COLO829 (cell line): Measurements from ENCODE around the gene STXBP5.

Source experiments
- DNase-seq: peaks from one replicate; pipeline ENCODE4 v3.0.0; 2012; ENCODE audit warnings: low spot score

STXBP5 gene

DNA sequence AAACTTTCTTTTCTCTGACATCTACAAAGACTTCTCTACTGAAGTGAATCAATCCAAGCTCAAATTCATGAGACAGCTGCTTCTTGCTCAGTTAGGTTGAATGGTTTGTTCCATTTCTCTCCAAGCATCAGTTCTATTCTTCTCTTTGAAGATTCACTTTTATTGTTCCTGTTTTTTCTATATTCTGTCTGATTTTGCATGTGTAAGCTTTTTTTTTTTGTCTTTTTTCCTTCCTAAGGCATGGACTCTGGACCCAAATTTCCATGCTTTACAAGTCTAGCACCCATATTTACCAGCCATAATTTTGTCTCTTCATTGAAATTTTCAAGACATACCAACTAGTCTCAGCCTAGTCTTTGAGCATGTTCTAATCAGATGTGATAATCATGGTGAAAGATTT is 25.9 kb upstream of the STXBP5 start:
- no peak for DNase-seq

DNA sequence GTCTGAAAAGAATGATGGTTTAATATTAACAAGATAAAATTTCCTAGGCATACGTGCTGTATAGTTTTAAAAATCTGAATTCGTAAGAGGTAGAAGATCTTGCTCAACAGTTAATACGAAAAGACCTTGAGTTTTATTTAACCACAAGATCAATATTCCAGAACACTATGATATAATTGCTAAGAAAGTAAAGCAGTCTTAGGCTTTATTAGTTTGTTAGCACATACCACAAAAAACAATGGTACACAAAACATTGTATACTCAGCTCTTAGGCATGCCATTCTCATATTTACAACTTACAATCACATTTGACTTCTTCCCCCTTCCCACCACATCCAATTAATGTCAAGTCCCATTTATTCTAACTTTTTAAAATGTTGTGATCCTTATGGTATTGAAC is 24.4 kb upstream of the STXBP5 start:
- no peak for DNase-seq

GRCh38 chr6:147180926-147181325 is 23.3 kb upstream of the STXBP5 start:
- no peak for DNase-seq

DNA sequence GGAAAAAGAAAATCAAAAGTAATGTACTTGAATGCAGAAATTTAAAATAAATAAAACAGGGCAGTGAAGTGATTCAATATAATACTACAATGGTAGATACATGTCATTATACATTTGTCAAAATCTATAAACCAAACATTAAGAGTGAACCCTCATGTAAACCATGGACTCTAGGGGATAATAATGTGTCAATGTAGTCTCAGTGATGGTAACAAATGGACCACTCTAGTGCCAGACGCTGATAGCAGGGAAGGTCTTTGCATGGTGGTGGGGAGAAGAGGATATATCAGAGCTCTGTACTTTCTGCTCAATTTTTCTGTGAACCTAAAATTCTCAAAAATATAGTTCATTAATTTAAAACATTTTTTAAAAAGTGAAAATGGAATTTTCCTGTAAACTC is 19.8 kb upstream of the STXBP5 start:
- DNase-seq = no peak

- DNase-seq = no peak
These were observed 19.0 kb upstream of the STXBP5 start for GRCh38 chr6:147185216-147185615.

DNA sequence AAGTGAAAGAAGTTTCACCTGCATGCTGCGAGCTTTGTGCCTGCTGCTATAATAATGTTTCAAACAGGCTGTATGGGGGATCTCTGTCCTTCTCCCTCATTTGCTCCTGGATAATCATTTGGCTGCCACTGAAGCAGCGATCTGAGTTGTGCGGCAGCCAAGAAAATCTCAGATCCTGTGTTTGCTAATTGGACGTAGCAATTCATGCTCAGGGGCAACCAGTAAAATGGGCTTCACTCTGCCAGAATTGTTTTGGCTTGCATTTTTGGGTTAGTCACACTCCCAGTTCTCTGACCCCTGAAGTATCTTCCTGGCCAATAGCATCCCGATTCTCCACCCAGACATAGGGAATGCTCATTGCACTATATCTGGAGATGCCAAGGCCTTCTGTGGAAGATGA is 13.7 kb upstream of the STXBP5 start:
- DNase-seq = no peak

GRCh38 chr6:147192278-147192911 is 11.8 kb upstream of the STXBP5 start:
- no peak for DNase-seq

DNA sequence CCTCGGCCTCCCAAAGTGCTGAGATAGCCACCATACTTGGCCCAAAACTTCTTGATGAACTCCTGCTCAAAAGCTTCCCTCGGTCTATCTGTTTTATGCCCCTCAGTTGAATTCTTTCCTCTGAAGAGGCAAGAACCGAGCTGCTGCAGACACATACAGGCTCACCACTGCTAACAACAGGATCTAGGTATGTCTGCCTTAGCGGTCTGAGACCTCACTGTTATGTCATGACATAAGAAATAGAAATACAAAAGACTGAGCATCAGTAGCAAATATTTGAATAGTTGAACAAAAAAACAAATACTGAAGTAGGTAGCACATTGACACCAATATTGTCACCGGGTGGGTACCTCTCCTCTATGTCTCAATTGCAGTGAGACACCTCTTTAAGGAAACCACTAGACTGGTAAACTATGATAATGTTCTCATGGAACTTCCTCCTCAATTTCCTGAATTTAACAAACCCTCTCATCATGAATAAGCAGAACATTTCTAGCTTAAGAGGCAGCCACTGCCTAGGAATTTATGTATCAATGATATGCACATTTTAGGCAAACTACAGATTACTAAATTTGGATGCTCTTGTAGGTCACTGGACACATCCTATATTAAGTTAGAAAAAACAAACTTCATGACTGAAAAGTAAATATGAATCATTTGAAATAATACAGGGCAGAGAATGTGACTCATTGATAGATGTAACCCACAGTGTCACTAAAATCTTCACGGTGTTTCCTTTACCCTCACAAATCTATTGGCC is 9.4 kb upstream of the STXBP5 start:
- no peak for DNase-seq

GRCh38 chr6:147195510-147195909 is 8.7 kb upstream of the STXBP5 start:
- DNase-seq = no peak

GRCh38 chr6:147195987-147196386 is 8.2 kb upstream of the STXBP5 start:
- no peak for DNase-seq

DNA sequence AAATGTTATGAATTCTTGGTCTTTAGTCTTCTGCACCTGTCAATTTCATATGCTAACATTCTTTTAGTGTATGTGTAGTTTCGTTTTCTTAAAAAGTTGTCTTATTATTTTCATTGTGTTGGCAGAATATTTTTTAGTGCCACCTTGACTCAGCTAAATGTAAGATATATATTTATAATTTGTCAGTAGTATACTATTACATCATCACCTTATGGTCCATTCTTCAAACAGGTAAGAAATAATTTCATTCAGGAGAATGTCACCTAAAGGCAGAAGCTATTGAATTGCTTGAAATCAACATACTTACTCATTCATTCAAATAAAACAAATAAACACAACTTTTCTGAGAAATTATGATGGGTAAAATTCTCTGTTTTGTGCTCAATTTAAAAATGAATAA is 3.5 kb upstream of the STXBP5 start:
- no peak for DNase-seq

DNA sequence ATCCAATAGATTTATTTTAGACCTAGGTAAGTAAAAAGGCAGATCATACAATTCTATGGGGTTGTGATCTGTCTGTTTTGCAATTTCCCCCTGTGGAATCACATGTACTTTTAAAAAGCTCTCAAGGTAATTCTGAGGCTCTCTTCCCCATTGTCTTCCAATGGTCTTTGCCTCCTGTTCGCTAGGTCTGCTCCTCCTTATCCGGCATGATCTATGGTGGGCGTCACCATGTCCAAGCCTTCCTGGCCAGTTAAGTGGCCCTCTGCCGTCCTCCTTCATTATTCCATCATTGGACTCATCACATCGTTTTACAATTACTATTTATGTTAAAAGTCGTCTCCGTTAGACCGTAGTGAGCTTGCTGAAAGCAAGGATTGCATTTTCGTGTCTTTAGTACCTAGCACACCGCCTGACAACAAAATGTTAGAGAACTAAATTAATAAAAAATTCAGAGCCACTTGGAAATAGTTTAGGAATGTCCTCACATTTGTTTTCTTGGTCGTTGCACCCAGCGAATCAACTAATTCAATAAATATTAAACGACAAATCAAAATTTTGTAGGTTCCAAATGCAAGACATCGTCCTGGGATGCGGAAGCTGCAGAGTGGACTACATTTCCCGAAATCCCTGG is 2.2 kb upstream of the STXBP5 start:
- no peak for DNase-seq

DNA sequence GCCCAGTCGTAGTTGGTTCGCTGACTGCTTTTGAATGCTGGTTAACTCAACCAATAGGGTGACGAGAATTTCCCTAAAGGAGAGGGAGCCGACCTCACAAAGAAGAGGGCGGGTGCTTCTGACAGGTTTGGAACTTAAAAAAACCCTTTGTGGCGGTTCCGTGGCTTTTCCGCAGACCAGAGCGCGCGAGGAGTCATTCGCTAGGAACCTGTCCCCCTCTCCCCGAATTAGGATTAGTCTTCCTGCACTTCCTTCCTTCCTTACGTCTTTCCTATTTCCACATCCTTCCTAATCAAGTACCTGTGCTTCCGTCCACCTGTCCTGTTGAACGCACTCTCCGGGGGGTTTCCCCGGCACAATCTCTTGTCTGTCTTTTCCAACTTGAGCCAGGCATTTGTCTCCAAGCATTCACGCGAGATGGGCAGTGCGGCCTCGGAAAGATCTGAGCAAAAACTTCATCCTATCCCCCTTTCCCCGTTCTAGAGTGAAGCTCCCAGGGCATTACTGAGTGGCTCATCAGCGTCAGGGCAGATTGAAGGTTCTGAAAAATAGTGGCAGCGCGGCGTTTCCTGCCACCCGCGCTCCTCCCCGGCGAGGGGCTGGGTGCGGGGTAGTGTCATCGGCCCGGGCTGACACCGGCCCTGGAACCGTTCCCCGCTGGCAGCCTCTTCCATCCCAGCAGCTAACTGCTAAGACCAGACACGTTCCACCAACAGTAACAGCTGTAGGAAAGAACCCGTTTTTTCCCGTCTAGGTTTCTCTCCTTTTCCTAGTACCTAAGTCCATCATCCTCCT is 1.5 kb upstream of the STXBP5 start:
- DNase-seq = peak; percentile 89

DNA sequence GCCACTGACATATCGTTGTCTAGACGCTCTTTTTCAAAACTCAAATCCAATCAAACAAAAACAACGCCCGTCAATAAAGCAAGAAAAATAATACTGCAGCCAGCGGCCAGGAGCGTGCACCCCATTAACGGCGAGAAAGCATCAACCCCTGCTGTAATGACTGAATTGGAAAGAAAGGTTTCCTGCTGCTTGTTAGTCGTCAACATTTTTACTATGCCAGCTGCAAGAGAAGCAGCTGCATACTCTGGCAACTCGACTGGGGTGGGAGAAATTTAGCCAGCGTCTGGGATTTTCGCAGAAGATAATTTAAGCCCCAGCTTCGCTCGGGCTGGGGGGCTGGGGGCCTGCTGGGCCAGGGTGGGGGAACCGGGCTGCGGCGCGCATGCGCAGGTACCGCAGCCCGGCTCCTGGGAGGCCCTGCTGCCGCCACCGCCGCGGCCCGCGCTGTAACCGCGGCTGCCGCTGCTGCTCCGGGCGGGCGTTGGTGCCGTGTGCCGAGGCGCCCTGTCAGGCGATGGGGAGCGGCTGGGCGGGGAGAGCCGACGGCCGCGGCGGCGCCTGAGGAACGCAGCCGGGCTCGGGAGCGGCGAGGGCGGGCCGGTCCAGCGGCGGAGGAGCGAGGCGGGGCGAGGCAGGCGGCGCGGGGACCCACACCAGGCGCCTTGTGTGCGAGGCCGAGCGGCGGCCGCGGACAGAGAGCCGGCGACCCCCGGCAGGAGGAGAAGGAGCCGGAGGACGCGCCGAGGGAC is 732 bp upstream of the STXBP5 start:
- no peak for DNase-seq

DNA sequence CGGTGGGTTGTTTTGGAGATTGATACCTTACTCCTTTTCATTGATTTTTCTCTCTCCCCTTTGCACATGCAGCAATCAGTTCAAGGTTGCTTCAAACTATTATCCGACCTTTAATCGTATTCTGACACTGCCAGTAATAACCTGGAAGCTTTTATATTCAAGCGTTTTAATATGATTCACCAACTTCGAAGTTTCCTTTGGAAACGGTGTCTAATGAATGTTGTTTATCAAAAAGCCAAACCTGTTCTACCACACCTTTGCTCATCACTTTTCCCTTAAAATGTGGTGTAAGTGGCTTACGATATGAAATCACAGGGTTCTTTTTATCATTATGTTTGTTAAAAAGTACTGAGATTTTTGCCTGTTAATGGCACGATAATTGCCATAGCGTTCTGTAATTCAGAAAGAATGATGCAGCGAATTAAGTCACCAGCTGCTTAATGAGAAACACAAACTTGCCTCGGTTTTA is 660 bp downstream of the STXBP5 start:
- DNase-seq = no peak

- DNase-seq = no peak
These were observed 1.7 kb downstream of the STXBP5 start for GRCh38 chr6:147205690-147206600.

DNA sequence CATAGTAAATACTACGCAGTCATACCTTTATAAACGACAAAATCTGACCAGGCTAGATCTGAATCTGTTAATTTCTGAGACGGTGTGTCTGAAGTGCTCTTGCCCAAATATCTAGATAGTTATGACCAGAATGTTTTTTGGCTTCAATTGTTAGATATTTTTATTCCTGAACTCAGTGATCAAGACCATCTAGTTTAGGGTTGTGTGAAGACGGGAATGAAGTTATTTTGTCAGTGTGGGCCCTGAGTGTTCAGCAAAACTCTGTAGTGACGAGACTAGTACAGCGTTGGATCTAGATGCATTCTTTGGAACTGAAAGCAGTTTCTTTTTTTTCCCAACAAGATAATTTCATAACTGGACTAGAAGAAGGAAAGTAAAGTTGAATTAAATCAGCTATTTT is 3.1 kb downstream of the STXBP5 start:
- no peak for DNase-seq

DNA sequence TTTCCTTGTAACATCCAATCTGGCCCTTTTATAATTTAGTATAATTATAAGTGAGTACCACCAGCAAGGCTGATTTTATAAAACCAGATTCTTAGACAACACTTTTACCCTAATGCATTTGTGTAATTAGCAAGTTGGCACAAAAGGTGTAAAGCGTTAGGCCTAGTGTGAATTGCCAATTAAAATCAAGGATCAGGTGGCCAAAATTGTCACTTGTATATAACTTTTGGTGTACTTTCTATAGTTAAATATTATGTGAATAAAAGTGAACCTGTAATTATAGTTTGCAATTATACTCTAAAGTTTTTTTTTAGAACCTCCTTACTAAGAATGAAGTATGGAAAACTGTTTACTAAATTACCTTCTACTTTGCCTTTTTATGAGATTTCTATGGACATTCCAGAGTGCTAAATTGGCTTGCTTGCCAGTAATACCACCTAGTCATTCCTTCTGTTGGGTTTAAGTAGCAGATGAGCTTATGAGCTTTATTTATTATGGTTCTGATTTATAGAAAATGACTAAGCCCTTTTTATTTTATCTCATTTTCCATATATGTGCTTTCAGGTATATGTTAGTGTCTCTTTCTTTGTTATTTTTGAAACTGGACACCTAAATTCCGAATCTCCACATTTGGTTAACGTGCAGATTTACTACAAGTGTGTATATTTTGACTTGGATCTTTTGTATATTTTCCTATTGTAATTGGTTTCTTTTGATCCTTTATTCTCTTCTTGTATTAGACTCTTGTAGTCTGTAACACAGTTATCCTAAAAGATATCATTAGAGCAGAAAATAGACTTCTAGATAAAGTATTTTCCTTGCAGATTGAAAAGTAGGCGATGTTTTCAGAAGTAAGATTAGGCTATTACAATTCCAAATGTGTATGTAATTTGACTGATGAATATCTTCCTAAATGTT is 3.9 kb downstream of the STXBP5 start:
- no peak for DNase-seq

DNA sequence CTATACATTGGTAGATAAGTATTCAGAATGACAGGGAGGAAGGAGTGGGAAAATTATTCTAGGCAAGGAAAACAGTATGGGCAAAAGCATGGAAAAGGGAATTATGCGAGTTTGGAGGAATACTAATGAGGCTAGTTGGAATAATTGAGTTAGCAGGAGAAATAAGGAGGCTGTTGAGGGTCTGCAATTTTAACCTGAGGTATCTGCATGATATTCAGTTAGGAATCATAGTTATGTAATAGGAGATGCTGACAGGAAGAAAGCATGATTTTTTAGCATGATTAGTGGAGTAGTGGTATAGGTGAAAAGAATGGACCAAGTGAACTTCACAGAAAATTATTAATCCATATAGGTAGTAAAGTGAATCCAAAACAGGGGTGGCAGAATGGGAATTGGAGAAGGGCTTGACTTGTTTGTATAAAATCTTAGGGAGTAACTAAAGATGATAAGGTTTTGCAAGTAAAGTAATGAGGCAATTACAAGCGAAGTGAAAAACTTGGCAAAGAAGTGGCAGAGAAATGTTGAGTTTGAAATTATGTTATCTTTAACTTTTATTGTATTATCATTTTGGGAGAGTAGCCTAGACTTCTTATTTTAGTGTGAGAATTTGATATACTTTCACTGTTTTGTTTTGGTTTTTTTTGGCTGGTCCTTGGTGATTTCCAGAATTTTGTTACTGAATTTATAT is 5.7 kb downstream of the STXBP5 start:
- DNase-seq = no peak
